M059J (cell line): ENCODE data around the gene MALRD1. TPM values are rescaled to one million over a fixed set of nuclear protein-coding genes. Genes with fewer than 3 reads are reported as not detected.

Experiments
- DNase-seq: peaks from one replicate; pipeline ENCODE4 v3.0.0-alpha.2; 2012; ENCODE audit warnings: low read depth
- total RNA-seq: library from RNA; depleted of rRNA; stranded (reverse); fragments of >200 nt; shearing (Covaris generic); gene quantifications from 2 replicates; pipeline ENCODE4 v1.2.3, GENCODE V29; 2014

MALRD1 gene
- total RNA-seq, 1 experiment from 2014 or later, result not detected

DNA sequence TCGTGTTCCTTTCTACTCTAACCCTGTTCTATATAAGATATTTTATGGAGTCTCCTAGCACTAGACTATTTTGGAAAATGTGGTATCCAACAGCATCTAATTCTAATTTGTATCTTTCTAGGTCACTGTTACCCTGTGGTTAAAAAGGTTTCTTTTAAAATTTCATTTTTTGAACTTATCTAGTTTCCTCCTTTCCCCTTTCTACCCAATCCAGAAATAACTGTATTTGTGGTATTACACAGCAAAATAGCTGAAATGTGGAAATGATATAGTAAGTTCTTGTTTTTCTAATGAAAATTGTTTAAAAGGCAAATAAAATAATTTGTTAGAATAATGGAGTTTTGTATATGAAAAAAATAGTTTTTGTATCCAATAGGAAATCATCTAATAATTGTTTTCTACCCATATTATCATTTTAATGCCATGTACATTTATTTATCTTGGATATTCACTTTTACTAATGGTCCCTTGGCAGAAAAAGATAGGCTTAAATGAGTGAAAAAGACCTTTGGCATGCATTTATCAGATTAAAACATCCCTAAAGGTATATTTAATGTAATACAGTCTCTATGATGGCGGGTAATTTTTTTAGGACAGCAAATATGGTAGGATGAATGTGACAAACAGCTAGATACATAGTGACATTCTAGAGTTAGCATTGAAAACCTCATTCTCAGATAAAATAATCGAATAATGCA, 592.1 kb downstream of the MALRD1 start:
- no peak for DNase-seq

GRCh38 chr10:19651549-19651948, 602.9 kb downstream of the MALRD1 start:
- peak; percentile 19 for DNase-seq

DNA sequence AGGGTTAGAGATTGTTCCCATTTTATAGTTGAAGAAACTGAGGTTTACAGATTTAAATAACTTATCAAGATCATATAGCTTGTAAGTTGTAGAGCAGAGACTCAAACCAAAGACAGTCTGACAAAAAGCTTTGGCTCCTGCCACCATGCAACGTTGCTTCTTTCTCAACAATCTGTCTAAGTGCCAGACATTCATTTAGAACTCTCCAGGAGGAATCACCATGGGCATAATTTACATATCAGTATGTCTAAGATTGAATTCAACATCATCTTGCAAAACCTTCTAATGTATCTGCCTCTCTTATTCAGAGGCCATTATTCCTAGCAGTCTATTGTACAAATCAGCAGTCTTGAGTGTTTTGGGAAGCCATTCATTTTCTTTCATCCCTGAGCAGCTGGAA, 604.1 kb downstream of the MALRD1 start:
- DNase-seq, result no peak

- DNase-seq, result no peak
Measured at GRCh38 chr10:19653931-19654330, 605.3 kb downstream of the MALRD1 start.

DNA sequence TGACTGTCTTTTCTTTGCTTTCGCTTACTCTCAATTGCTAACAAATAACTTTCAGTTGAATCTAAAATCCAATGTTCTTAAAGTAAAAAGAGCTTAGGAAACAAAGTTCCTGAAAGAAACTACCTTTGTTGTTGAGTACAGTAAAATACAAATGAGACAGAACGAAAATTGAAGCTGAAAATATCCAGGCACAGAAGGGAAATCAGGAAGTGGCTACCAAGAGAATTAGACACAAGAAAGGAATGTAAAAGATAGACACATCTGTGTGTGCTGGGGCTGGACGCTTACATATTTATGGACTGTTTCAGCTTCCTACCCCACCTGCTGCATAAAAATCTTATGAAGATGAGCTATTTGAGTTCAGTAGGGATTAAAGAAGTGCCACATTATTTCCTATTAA, 606.0 kb downstream of the MALRD1 start:
- peak; percentile 26 for DNase-seq

DNA sequence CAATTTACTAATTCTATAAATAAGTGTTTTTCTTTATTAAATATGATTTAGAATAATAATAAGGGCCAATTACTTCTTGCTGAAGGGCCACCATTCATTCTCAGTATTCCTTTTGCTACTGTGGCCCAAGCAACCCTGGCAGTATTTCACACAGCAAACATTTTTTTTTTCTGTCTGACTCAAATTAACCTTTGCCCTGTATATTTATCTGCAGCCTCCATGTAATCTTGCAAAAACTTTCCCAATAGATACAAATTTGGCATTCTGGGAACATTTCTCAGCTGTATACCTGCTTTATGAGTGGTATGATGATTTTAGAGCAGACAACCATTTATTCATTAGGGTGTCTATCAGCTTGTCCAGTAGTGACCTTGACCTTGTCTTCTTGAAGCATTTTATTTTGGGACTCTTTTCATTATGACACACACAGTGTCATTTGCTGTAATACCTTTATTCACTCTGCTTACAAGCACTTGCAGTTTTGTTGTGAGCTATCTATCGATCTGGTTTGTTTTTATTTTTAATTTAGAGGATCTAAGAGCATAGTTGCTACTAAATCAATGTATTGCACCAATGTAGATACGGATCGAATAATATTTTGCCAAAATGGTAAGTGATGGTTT, 607.9 kb downstream of the MALRD1 start:
- DNase-seq, result no peak

DNA sequence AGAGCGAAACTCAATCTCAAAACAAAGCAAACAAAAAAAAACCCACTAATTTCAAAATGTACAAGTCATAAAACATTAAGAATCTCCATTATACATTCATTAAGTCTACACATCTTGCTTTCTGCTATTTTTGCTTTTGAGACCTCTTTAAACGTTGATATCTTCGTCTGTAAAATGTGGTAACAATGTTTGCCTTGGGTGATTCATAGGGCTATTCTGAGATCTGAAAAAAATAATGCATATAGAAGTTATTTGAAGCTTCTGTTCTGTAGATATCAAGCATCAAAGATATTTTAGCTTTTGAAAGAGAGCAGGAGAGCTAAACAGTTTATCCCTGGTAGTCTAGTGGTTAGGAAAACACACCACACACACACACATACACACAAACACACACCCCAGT, 609.5 kb downstream of the MALRD1 start:
- DNase-seq, result no peak

DNA sequence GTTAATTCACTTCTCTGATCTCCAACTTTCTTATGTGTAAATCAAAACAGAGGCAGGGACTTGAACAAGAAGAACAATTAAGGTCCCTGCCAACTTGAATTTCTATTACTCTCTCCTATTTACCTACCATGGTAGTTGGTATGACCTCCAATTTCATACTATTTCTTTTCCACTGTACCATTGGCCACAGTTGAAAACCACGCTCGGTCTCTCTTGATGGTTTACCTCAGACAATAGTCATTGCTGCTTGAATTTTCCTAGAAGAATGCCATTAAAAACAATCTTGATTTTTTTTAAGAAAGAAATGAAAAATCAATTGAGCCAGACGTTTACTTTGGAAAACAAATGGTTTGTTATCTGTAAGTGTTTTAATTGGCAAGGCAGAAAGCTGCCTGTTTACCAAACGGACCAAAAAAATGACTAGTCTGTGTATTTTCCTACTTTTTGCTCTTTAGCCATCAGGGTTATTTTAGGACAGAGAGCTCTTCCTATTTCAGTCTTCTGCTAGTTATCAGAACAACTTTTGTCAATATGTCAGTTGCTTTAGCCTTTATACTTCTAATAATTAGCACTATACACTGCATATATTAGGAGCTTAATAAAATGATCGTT, 610.1 kb downstream of the MALRD1 start:
- DNase-seq, result no peak

DNA sequence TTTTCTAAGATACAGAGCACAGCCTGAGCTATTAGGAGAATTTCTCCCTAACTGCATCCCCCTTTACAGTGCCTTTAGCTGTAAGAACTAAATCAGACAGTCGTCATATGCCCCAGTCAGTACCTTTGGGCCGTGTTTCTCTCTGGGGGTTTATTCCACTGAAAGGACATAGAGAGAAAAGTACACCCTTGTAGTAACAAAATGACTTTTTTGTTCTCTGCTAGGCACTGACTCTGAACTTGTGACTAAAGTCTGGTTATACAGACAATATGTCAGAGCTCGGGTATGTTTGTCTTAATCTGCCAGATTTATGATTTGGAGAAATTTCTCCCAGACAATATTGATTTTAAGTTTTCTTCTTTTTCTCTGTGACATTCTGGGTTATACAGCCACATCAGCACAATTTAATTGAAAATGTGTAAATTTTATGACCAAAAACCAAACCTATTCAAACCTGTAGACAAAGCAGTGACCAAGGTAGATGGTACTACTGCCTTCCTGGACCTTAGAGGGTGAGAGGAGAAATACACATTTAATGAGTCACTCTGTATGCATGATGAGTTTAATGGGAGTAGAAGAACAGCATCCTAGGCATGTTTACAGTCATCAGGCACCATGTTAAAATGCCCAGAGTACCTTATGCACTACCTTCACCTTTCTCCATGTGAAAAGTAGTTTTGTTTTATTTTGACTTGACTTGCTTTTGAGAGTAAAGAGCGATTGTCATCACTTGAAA, 611.5 kb downstream of the MALRD1 start:
- no peak for DNase-seq

- no peak for DNase-seq
Measured at GRCh38 chr10:19663344-19663743, 614.7 kb downstream of the MALRD1 start.

DNA sequence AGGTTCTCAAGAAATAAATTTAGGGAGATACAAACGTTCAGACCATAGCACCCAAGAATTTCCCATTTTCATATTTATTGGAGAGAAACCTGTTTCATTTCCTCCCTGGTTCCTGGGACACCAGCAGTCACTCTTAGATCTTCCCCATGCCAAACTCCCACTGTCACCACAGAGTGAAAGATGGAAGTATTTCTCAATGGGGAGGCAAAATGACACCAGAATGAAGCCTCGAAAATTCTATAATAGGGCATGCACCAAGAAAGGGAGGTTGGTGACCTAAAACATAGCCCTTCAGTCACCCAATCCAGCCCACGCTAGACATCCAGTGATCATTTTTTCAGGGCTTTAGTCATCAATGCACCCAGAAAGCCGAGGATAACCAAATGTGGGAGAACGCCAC, 619.5 kb downstream of the MALRD1 start:
- no peak for DNase-seq

DNA sequence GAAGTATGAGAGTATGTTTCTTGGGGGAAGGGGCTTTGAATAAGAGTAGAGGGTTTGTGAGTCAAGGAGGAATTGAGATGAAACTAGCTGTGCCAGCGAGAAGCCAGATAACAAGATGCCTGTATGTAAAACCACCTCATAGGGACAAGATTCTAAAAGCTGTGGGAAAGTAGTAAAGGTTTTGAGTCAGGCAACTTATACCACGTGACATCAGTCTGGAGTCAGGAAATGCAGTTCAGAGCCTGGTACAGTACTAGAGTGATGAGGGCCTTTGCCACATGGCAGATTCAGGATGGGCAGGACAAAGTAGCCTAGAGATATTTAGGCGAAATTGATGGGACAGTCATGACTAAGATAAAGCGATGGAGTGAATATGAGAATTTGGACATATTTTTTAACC, 627.5 kb downstream of the MALRD1 start:
- DNase-seq, result no peak

- DNase-seq, result no peak
Measured at GRCh38 chr10:19683356-19683755, 634.8 kb downstream of the MALRD1 start.

GRCh38 chr10:19683960-19684359, 635.4 kb downstream of the MALRD1 start:
- no peak for DNase-seq

- DNase-seq, result no peak
Measured at GRCh38 chr10:19688344-19688743, 639.7 kb downstream of the MALRD1 start.

DNA sequence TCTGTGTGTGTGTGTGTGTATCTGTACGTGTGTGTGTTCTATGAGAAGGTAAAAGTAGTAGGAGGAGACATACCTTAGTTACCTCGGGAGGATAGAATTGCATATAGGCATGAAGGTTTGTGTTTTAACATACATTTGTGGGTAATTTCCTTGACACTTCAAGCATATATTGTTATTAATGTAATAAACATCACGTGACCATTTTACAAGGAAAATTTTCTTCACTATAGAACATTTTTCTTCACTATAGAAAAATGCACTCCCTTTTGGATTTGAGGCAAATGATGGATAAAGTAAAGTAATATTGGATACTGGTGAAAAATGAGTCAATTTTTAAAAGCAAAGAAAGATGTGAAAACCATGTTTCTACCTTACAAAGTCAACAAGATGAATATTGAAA, 640.6 kb downstream of the MALRD1 start:
- no peak for DNase-seq

DNA sequence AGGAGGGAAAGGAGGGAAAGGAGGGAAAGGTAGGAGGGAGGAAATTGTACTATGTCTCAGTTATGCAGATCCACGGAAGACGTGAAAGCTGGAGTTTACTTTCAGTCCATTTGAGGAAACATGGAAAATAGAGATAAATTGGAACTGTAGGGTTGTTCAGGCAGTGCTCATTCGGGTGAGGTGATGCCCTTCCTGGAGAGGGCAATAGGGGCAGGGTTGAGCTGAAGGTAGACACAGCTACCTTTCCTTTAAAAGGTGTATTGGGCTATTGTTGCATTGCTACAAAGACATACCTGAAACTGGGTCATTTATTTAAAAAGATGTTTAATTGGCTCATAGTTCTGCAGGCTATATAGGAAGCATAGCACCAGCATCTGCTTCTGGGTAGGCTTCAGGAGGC, 650.7 kb downstream of the MALRD1 start:
- no peak for DNase-seq

- no peak for DNase-seq
Measured at GRCh38 chr10:19701427-19702052, 652.9 kb downstream of the MALRD1 start.

- DNase-seq, result peak; percentile 56
Measured at GRCh38 chr10:19702215-19702614, 653.6 kb downstream of the MALRD1 start.

DNA sequence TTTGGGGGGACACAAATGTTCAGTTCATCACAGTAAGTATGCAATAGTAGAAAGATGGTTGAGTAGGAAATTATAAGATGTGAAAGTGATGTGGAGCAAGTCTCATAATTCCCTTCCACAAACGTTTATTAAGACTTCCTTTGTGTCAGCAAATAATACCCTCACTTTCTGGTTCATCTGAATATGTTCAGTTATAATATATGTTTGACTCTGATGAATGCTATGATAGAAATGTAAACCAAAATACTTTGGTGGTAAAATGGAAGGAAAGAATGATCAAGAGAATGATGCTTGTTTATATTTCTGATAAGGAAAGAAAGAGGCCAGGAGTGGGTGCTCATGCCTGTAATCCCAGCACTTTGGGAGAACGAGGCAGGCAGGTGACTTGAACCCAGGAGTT, 655.9 kb downstream of the MALRD1 start:
- no peak for DNase-seq

- no peak for DNase-seq
Measured at GRCh38 chr10:19705250-19705649, 656.6 kb downstream of the MALRD1 start.

DNA sequence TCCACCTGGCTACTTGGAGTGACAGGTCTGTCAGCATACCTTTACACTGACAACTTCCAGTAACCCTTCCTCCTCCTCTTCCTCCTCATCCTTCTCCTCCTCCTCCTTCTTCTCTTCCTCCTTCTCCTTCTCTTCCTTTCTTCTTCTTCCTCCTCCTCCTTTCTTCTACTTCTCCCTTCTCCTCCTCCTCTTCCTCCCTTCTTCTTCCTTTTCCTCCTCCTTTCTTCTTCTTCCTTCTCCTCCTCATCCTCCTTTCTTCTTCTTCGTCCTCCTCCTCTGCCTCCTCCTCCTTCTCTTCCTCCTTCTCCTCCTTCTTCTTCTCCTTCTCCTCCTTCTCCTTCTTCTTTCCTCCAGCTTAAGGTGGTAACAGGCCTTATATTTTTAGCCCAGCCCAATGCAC, 658.3 kb downstream of the MALRD1 start:
- DNase-seq, result no peak
